ENCODE measurements around the gene CORO7.

GRCh38 chr16:4361033-4361943 is 55.1 kb downstream of the CORO7 start:
- TF ChIP-seq CTCF (IDR thresholded peaks at IDR 0.05) (no peak), POLR2AphosphoS5 (IDR thresholded peaks at IDR 0.05) (no peak), POLR2A (IDR thresholded peaks at IDR 0.05) (no peak)

All from suprapubic skin (tissue), 4 donors.